GM12878 (cell line): Measurements from ENCODE around the gene BCL11A. TPM values are rescaled to one million over a fixed set of nuclear protein-coding genes. Genes with fewer than 3 reads are reported as not detected.

ENCODE experiments used
- ATAC-seq: fragments of 200-7000 bp; cut with Tn5 transposase; 3 replicates; pipeline ENCODE4 v1.9.1; 2020; ENCODE audit warnings: mild to moderate bottlenecking, moderate library complexity
- BruUV-seq: library from RNA; stranded (reverse); fragments of 400-500 nt; replicated peaks from 2 replicates; lab custom pipeline; 2021; lab: Mats Ljungman, UMichigan
- CTCF ChIA-PET: fragments of 300-600 bp; sonication (Branson Sonifier 250); formaldehyde crosslinking; extraction: SDS; loops from one replicate; lab custom pipeline; 2021; ENCODE audit warnings: inconsistent platforms; lab: Yijun Ruan, JAX
- POLR2A ChIA-PET: fragments of 350-600 bp; formaldehyde crosslinking; extraction: SDS; loops from one replicate; lab custom pipeline; 2021; ENCODE audit warnings: inconsistent platforms; lab: Charles Lee
- RAD21 ChIA-PET: fragments of 300-600 bp; sonication (Branson Sonifier 250); formaldehyde crosslinking; loops from one replicate; lab custom pipeline; 2023; ENCODE audit warnings: antibody characterized with exemption; ENCODE audit not compliant: unreplicated experiment; lab: Charles Lee
- SMC1A ChIA-PET: fragments of 300-600 bp; sonication (Branson Sonifier 250); formaldehyde crosslinking; loops from one replicate; lab custom pipeline; 2023; ENCODE audit not compliant: unreplicated experiment, uncharacterized antibody; lab: Charles Lee
- DNase-seq: peaks from one replicate; pipeline ENCODE4 v3.0.0-alpha.2; 2011; ENCODE audit warnings: low read depth, low spot score
- FAIRE-seq: peaks from 3 replicates; lab custom pipeline; 2011; peaks lifted over from hg19 to GRCh38; lab: Jason Lieb, UNC
- H2AFZ ChIP-seq: 2 replicates; pipeline ENCODE4 v1.6.0; 2011; ENCODE audit warnings: low read depth, low read length, control low read depth; ENCODE audit not compliant: control insufficient read depth
- H3K27ac ChIP-seq: 2 replicates; pipeline ENCODE4 v1.5.1; 2011; ENCODE audit warnings: control low read depth; ENCODE audit not compliant: control insufficient read depth, insufficient read depth
- H3K27me3 ChIP-seq, 2 experiments: replicated peaks in 1 of 2; 2 replicates each; pipeline versions ENCODE4 v1.6.0 to v1.6.1; 2011; ENCODE audit warnings: low read length in 1 of 2; ENCODE audit not compliant: control insufficient read depth in 2 of 2, insufficient read depth in 2 of 2
- H3K36me3 ChIP-seq, 2 experiments: 2 replicates each; pipeline ENCODE4 v1.5.1; 2011; ENCODE audit warnings: low read length in 1 of 2; ENCODE audit not compliant: control insufficient read depth in 2 of 2, insufficient read depth in 2 of 2
- H3K4me1 ChIP-seq: 2 replicates; pipeline ENCODE4 v1.6.1; 2011; ENCODE audit warnings: mild to moderate bottlenecking, low read length, moderate library complexity, mixed read lengths; ENCODE audit not compliant: control insufficient read depth, insufficient read depth
- H3K4me2 ChIP-seq: 2 replicates; pipeline ENCODE4 v1.6.0; 2011; ENCODE audit warnings: control low read depth; ENCODE audit not compliant: control insufficient read depth, insufficient read depth
- H3K4me3 ChIP-seq: fragments of 200-600 bp; sonication (generic); 2 replicates; pipeline ENCODE4 v1.5.1; 2016
- H3K79me2 ChIP-seq: 2 replicates; pipeline ENCODE4 v1.6.0; 2011; ENCODE audit warnings: low read length; ENCODE audit not compliant: control insufficient read depth, insufficient read depth
- H3K9ac ChIP-seq: 2 replicates; pipeline ENCODE4 v1.8.0; 2011; ENCODE audit warnings: low read length, control low read depth, mixed read lengths; ENCODE audit not compliant: control insufficient read depth, insufficient read depth
- H3K9me3 ChIP-seq: replicated peaks from 3 replicates; pipeline ENCODE4 v1.5.1; 2011; ENCODE audit warnings: mild to moderate bottlenecking, low read length; ENCODE audit not compliant: control insufficient read depth, insufficient read depth
- H4K20me1 ChIP-seq: 2 replicates; pipeline ENCODE4 v1.6.0; 2011; ENCODE audit not compliant: control insufficient read depth, insufficient read depth
- HDAC6 ChIP-seq: fragments of 200-600 bp; sonication (generic); IDR thresholded peaks from one replicate; pipeline ENCODE4 v1.8.0; 2017; ENCODE audit warnings: antibody characterized with exemption; ENCODE audit not compliant: unreplicated experiment
- POLR2AphosphoS2 ChIP-seq: IDR thresholded peaks from 2 replicates; pipeline ENCODE4 v1.6.1; 2011; ENCODE audit warnings: low read depth, mild to moderate bottlenecking, low read length, improper control_type of control experiment, moderate library complexity
- ZBTB33 ChIP-seq: fragments of 450-650 bp; IDR thresholded peaks from 2 replicates; pipeline ENCODE4 v1.6.1; 2017; ENCODE audit warnings: mild to moderate bottlenecking
- WGBS: methylation state at CpG from one replicate; pipeline ENCODE4 v1.1.6; 2016; ENCODE audit warnings: low lambda C conversion rate; ENCODE audit not compliant: insufficient replicate concordance, insufficient coverage; ENCODE audit errors: missing lambda C conversion rate; 5-methylcytosine and 5-hydroxymethylcytosine counted together
- in situ Hi-C: fragments of 300-500 bp; cut with MboI; formaldehyde crosslinking; loops from 9 replicates; pipeline ENCODE4 v1.14.3; 2018; ENCODE audit warnings: mixed read lengths
- intact Hi-C: fragments of 100-400 bp; cut with micrococcal nuclease; formaldehyde crosslinking; loops from one replicate; pipeline ENCODE4 v1.14.2; 2022; ENCODE audit not compliant: unreplicated experiment
- polyA plus RNA-seq, 11 experiments: library from polyadenylated mRNA; depleted of rRNA in 4 of 11; unstranded in 6 of 11; stranded (reverse) in 5 of 11; fragments of >200 nt; fragmentation: Nextera tagmentation in 4 of 11; fragmentation: Illumina TruSeq in 1 of 11; extraction: Ambion mirVana in 4 of 11; extraction: Trizol in 1 of 11; gene quantifications; 1 replicate in 1 of 11; 2 replicates in 10 of 11; pipeline versions ENCODE4 v1.2.1 to v1.2.3, GENCODE V29; 2011 to 2016; ENCODE audit warnings: inconsistent platforms in 2 of 11, missing spikeins in 2 of 11, low read depth in 1 of 11
- total RNA-seq, 4 experiments: library from RNA; depleted of rRNA in 3 of 4; stranded (reverse); fragments of >200 nt in 3 of 4; fragmentation: Illumina TruSeq in 1 of 4; extraction: Trizol in 1 of 4; gene quantifications; 2 replicates each; pipeline versions ENCODE4 v1.2.1 to v1.2.3, GENCODE V29; 2013 to 2021

Gene BCL11A
- total and polyA plus RNA-seq, 10 of the 15 experiments (the other 5 are each of a cell fraction or from before 2014, with no cell fraction given): 7.5 to 26.6 (median 11.1) TPM; not detected in 1

DNA sequence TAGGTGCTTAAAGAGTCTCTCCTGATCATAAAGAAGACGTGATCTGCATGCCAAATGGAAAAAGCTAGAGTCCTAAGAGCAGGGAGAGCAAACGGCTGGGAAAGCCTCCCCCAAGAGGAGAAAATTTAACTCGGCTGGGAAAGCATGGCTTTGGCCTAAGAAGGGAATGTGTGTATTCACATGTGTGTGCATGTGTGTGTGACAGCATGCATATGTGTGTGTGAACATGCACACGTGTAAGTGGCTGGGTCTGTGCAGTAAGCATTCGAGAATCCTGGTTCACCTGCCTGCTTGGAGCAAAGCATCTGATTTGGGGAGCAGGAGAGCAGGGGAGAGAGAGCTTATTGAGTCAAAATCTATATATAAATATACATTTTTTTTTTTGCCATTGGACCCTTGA lies 30.1 kb upstream of the BCL11A start:
- no peaks in the 10 kb centered on the region; a peak in 2 of 4 replicates for H3K27me3 ChIP-seq
- RAD21 ChIA-PET: interaction anchor here (1.3 kb wide), 1 partner anchor 91 kb away, joined by 3 read pairs; no protein-coding TSS in a partner anchor
- no peak overlapping the region for H3K27ac ChIP-seq
- ATAC-seq: no peak
- no peaks in the 10 kb centered on the region for H3K36me3 ChIP-seq
- no TSS peak for BruUV-seq
- WGBS: 0% methylated on average over 5 of the region's 5 CpGs
- no peak for DNase-seq
- H3K4me2 ChIP-seq: no peak overlapping the region
- no peaks in the 10 kb centered on the region for H3K79me2 ChIP-seq
- no peak for FAIRE-seq
- H3K4me3 ChIP-seq: no peak overlapping the region
- CTCF ChIA-PET: interaction anchor here (0.7 to 3.8 kb wide), 4 partner anchors 19 to 282 kb away, joined by 3 to 49 read pairs (median 4); no protein-coding TSS in a partner anchor
- H3K9ac ChIP-seq: no peak overlapping the region
- POLR2A ChIA-PET: no interaction called here
- H2AFZ ChIP-seq: no peak overlapping the region
- H3K4me1 ChIP-seq: no peaks in the 10 kb centered on the region
- intact Hi-C loops: loop anchor here (5.0 to 10.0 kb wide), 2 partner anchors 1556 to 1819 kb away; no protein-coding TSS in a partner anchor
- SMC1A ChIA-PET: interaction anchor here (1.2 to 1.3 kb wide), 4 partner anchors 9 to 1558 kb away, joined by 3 to 4 read pairs (median 4); no protein-coding TSS in a partner anchor
- no peak for TF ChIP-seq POLR2AphosphoS2
- TF ChIP-seq ZBTB33: no peak
- no peak for TF ChIP-seq HDAC6
- H3K9me3 ChIP-seq: no peaks in the 10 kb centered on the region
- no peaks in the 10 kb centered on the region for H4K20me1 ChIP-seq
- in situ Hi-C loops: loop anchor here (25.0 kb wide), 1 partner anchor 1821 kb away; no protein-coding TSS in a partner anchor
